ENCODE results near the gene VAV1.

VAV1 gene

GRCh38 chr19:6729573-6730152 is 42.8 kb upstream of the VAV1 start:
- Histone ChIP-seq H3K4me1 (ENCODE audit: insufficient read depth, low read length) (no peaks in the 10 kb centered on the region), H2AFZ (ENCODE audit: low read depth, low read length) (no peak overlapping the region), H3K79me2 (ENCODE audit: insufficient read depth, low read length) (no peaks in the 10 kb centered on the region), H3K4me3 (ENCODE audit: low read depth in 1 of 2, low read length in 2 of 2) (no peak overlapping the region), H3K27me3 (ENCODE audit: insufficient read depth, low read length, poor library complexity) (no peaks in the 10 kb centered on the region), H3K9ac (ENCODE audit: low read depth, low read length) (no peak overlapping the region), H3K27ac (ENCODE audit: low read length) (no peak overlapping the region), H3K4me2 (ENCODE audit: insufficient read depth, low read length) (no peak overlapping the region), H3K9me3 (ENCODE audit: insufficient read depth, low read length, severe bottlenecking) (no peaks in the 10 kb centered on the region), H4K20me1 (ENCODE audit: insufficient read depth, low read length) (peaks cover under 1% of the 10 kb centered on the region; the same call in 1 of the 2 replicates), H3K36me3 (ENCODE audit: insufficient read depth, low read length) (peaks cover 26% of the 10 kb centered on the region)
- ATAC-seq (ENCODE audit: insufficient read depth, low read depth) (no peak), DNase-seq (no peak)
- TF ChIP-seq CTCF (IDR thresholded peaks at IDR 0.05; ENCODE audit: borderline replicate concordance, extremely low read depth, low read length, poor library complexity, severe bottlenecking), result no peak
- no peak for TF ChIP-seq EZH2 (IDR thresholded peaks at IDR 0.05; ENCODE audit: borderline replicate concordance, low read depth, low read length, severe bottlenecking)

- H3K27ac ChIP-seq (ENCODE audit: low read length), result no peak overlapping the region
- H3K9me3 ChIP-seq (ENCODE audit: insufficient read depth, low read length, severe bottlenecking), result no peaks in the 10 kb centered on the region
- no peak overlapping the region for H3K9ac ChIP-seq (ENCODE audit: low read depth, low read length)
- DNase-seq, result peak; percentile 46
- TF ChIP-seq CTCF (IDR thresholded peaks at IDR 0.05; ENCODE audit: borderline replicate concordance, extremely low read depth, low read length, poor library complexity, severe bottlenecking), result no peak
- TF ChIP-seq EZH2 (IDR thresholded peaks at IDR 0.05; ENCODE audit: borderline replicate concordance, low read depth, low read length, severe bottlenecking), result no peak
- H3K36me3 ChIP-seq (ENCODE audit: insufficient read depth, low read length), result peaks cover 26% of the 10 kb centered on the region
- no peak overlapping the region for H2AFZ ChIP-seq (ENCODE audit: low read depth, low read length)
- H3K4me3 ChIP-seq (ENCODE audit: low read depth in 1 of 2, low read length in 2 of 2), result no peak overlapping the region
- H3K27me3 ChIP-seq (ENCODE audit: insufficient read depth, low read length, poor library complexity), result no peaks in the 10 kb centered on the region
- H3K4me1 ChIP-seq (ENCODE audit: insufficient read depth, low read length), result peaks cover 2% of the 10 kb centered on the region
- peak; percentile 48; the same call in 1 of the 3 replicates for ATAC-seq (ENCODE audit: insufficient read depth, low read depth)
- no peaks in the 10 kb centered on the region for H4K20me1 ChIP-seq (ENCODE audit: insufficient read depth, low read length)
- 0 out of 2 replicates have a peak, but pooled peaks cover 1% of the 10 kb centered on the region for H3K79me2 ChIP-seq (ENCODE audit: insufficient read depth, low read length)
- H3K4me2 ChIP-seq (ENCODE audit: insufficient read depth, low read length), result no peak overlapping the region
Measured at GRCh38 chr19:6730153-6730804, 42.2 kb upstream of the VAV1 start.

GRCh38 chr19:6730941-6731670 is 41.4 kb upstream of the VAV1 start:
- Histone ChIP-seq H3K36me3 (ENCODE audit: insufficient read depth, low read length) (peaks cover 26% of the 10 kb centered on the region), H3K27me3 (ENCODE audit: insufficient read depth, low read length, poor library complexity) (no peaks in the 10 kb centered on the region), H2AFZ (ENCODE audit: low read depth, low read length) (no peak overlapping the region), H3K4me2 (ENCODE audit: insufficient read depth, low read length) (no peak overlapping the region), H3K27ac (ENCODE audit: low read length) (no peak overlapping the region), H3K4me1 (ENCODE audit: insufficient read depth, low read length) (peaks cover 10% of the 10 kb centered on the region), H3K9ac (ENCODE audit: low read depth, low read length) (no peak overlapping the region), H3K9me3 (ENCODE audit: insufficient read depth, low read length, severe bottlenecking) (no peaks in the 10 kb centered on the region), H4K20me1 (ENCODE audit: insufficient read depth, low read length) (peaks cover 3% of the 10 kb centered on the region; the same call in 1 of the 2 replicates), H3K79me2 (ENCODE audit: insufficient read depth, low read length) (peaks cover 10% of the 10 kb centered on the region), H3K4me3 (ENCODE audit: low read depth in 1 of 2, low read length in 2 of 2) (no peak overlapping the region)
- ATAC-seq (ENCODE audit: insufficient read depth, low read depth), result no peak
- TF ChIP-seq CTCF (IDR thresholded peaks at IDR 0.05; ENCODE audit: borderline replicate concordance, extremely low read depth, low read length, poor library complexity, severe bottlenecking) (no peak), EZH2 (IDR thresholded peaks at IDR 0.05; ENCODE audit: borderline replicate concordance, low read depth, low read length, severe bottlenecking) (no peak)
- no peak for DNase-seq

Data from DND-41 (cell line).